K562 (cell line): ENCODE data around the gene ENPP7. TPM values are rescaled to one million over a fixed set of nuclear protein-coding genes. Genes with fewer than 3 reads are reported as not detected.

ENCODE experiments used
- ATAC-seq: fragments of 200-7000 bp; cut with Tn5 transposase; 3 replicates; pipeline ENCODE4 v1.9.1; 2020; ENCODE audit warnings: moderate library complexity
- BruUV-seq: library from RNA; stranded (reverse); fragments of 400-500 nt; replicated peaks from 2 replicates; lab custom pipeline; 2021; lab: Mats Ljungman, UMichigan
- CTCF ChIA-PET: fragments of 300-600 bp; formaldehyde crosslinking; extraction: SDS; loops from one replicate; lab custom pipeline; 2021; ENCODE audit warnings: low intra/inter-chr PET ratio; lab: Yijun Ruan, JAX
- POLR2A ChIA-PET: fragments of 300-600, 350-650 bp; sonication (Branson Sonifier 250); formaldehyde crosslinking; extraction: SDS; loops from one replicate; lab custom pipeline; 2021; ENCODE audit warnings: antibody characterized with exemption, inconsistent platforms; lab: Yijun Ruan, JAX
- DNase-seq, 4 experiments: peaks; one replicate each; pipeline versions ENCODE4 v3.0.0 to v3.0.0-alpha.2; 2011 to 2018; ENCODE audit warnings: low spot score in 3 of 4, mixed read lengths in 3 of 4; ENCODE audit errors: extremely low read depth in 1 of 4
- FAIRE-seq: peaks from 2 replicates; lab custom pipeline; 2011; peaks lifted over from hg19 to GRCh38; lab: Jason Lieb, UNC
- H2AFZ ChIP-seq: 2 replicates; pipeline ENCODE4 v1.6.0; 2011; ENCODE audit warnings: low read depth, low read length, control low read depth, inconsistent platforms
- H3K27ac ChIP-seq: fragments of 200-600 bp; 3 replicates; pipeline ENCODE4 v1.8.0; 2011; ENCODE audit warnings: low read depth, mild to moderate bottlenecking, control low read depth, inconsistent platforms, low read length, moderate library complexity, mixed read lengths; ENCODE audit errors: extremely low read depth
- H3K27me3 ChIP-seq, 2 experiments: fragments of 300-600 bp in 1 of 2; 2 replicates in 1 of 2; 3 replicates in 1 of 2; pipeline versions ENCODE4 v1.6.0 to v1.8.0; 2011; ENCODE audit warnings: inconsistent platforms in 2 of 2, low read length in 2 of 2, mild to moderate bottlenecking in 1 of 2, mixed read lengths in 1 of 2, moderate library complexity in 1 of 2; ENCODE audit not compliant: control insufficient read depth in 2 of 2, insufficient read depth in 2 of 2
- H3K36me3 ChIP-seq: fragments of 300-600 bp; 3 replicates; pipeline ENCODE4 v1.8.0; 2011; ENCODE audit warnings: mild to moderate bottlenecking, low read length, inconsistent platforms; ENCODE audit not compliant: control insufficient read depth, insufficient read depth
- H3K4me1 ChIP-seq, 2 experiments: fragments of 200-600 bp in 1 of 2; replicated peaks in 1 of 2; 2 replicates in 1 of 2; 3 replicates in 1 of 2; pipeline versions ENCODE4 v1.5.1 to v1.8.0; 2011; ENCODE audit warnings: inconsistent platforms in 2 of 2, low read length in 2 of 2, mild to moderate bottlenecking in 1 of 2, mixed read lengths in 1 of 2, moderate library complexity in 1 of 2; ENCODE audit not compliant: control insufficient read depth in 2 of 2, insufficient read depth in 2 of 2
- H3K4me2 ChIP-seq: 2 replicates; pipeline ENCODE4 v1.6.1; 2011; ENCODE audit warnings: low read length, control low read depth, inconsistent platforms, mixed read lengths; ENCODE audit not compliant: insufficient read depth
- H3K4me3 ChIP-seq: fragments of 200-600 bp; sonication (generic), shearing (Covaris generic); 2 replicates; pipeline ENCODE4 v1.5.1; 2016; ENCODE audit warnings: control low read depth, inconsistent platforms
- H3K79me2 ChIP-seq: fragments of 200-600 bp; 3 replicates; pipeline ENCODE4 v1.8.0; 2011; ENCODE audit warnings: low read length, inconsistent platforms; ENCODE audit not compliant: control insufficient read depth, insufficient read depth
- H3K9ac ChIP-seq, 2 experiments: 2 replicates each; pipeline versions ENCODE4 v1.6.0 to v1.6.1; 2011; ENCODE audit warnings: low read depth in 2 of 2, low read length in 2 of 2, control low read depth in 1 of 2, inconsistent platforms in 1 of 2, mild to moderate bottlenecking in 1 of 2, mixed read lengths in 1 of 2; ENCODE audit not compliant: insufficient read depth in 1 of 2
- H3K9me1 ChIP-seq: one replicate; pipeline ENCODE4 v1.6.0; 2011; ENCODE audit warnings: inconsistent platforms, mild to moderate bottlenecking, low read length, moderate library complexity; ENCODE audit not compliant: control insufficient read depth, insufficient read depth
- H3K9me3 ChIP-seq: replicated peaks from 2 replicates; pipeline ENCODE4 v1.5.1; 2011; ENCODE audit warnings: low read depth, low read length, inconsistent platforms; ENCODE audit not compliant: control insufficient read depth, insufficient read depth
- H4K20me1 ChIP-seq: replicated peaks from 2 replicates; pipeline ENCODE4 v1.6.1; 2011; ENCODE audit warnings: low read length, inconsistent platforms, mixed read lengths; ENCODE audit not compliant: control insufficient read depth, insufficient read depth
- ARID3A ChIP-seq: IDR thresholded peaks from 2 replicates; pipeline ENCODE4 v1.6.1; 2012; ENCODE audit warnings: low read depth, low read length, improper control_type of control experiment, borderline replicate concordance
- BRD9 ChIP-seq: fragments of 450-650 bp; IDR thresholded peaks from 2 replicates; pipeline ENCODE4 v1.6.1; 2018; ENCODE audit warnings: low read depth; ENCODE audit not compliant: partially characterized antibody
- CHD4 ChIP-seq: fragments of 200-600 bp; sonication (generic); IDR thresholded peaks from 3 replicates; pipeline ENCODE4 v1.6.1; 2012; ENCODE audit warnings: low read depth, mild to moderate bottlenecking, mixed read lengths, low read length, inconsistent platforms; ENCODE audit not compliant: insufficient read depth, insufficient replicate concordance, poor library complexity, severe bottlenecking
- E2F4 ChIP-seq: sonication (generic); formaldehyde crosslinking; IDR thresholded peaks from 2 replicates; pipeline ENCODE4 v1.8.0; 2022; ENCODE audit warnings: mild to moderate bottlenecking, low read depth, missing genetic modification reagents
- E2F5 ChIP-seq: sonication (generic); formaldehyde crosslinking; IDR thresholded peaks from 2 replicates; pipeline ENCODE4 v1.8.0; 2022; ENCODE audit warnings: mild to moderate bottlenecking, missing genetic modification reagents
- HMGXB4 ChIP-seq: sonication (generic); formaldehyde crosslinking; IDR thresholded peaks from 2 replicates; pipeline ENCODE4 v1.8.1; 2023; ENCODE audit warnings: mild to moderate bottlenecking, missing genetic modification reagents
- HNRNPLL ChIP-seq: fragments of 200-400 bp; formaldehyde crosslinking; IDR thresholded peaks from 2 replicates; pipeline ENCODE4 v1.6.1; 2017; ENCODE audit warnings: low read length, low read depth, mild to moderate bottlenecking; ENCODE audit not compliant: poor library complexity, severe bottlenecking
- ILF3 ChIP-seq: fragments of 450-650 bp; IDR thresholded peaks from 2 replicates; pipeline ENCODE4 v1.6.1; 2018; ENCODE audit warnings: antibody characterized with exemption, mild to moderate bottlenecking, moderate library complexity, borderline replicate concordance
- MAX ChIP-seq: sonication (generic); formaldehyde crosslinking; IDR thresholded peaks from 2 replicates; pipeline ENCODE4 v1.9.0; 2022; ENCODE audit warnings: mild to moderate bottlenecking, missing genetic modification reagents
- PHB2 ChIP-seq: fragments of 450-650 bp; IDR thresholded peaks from 2 replicates; pipeline ENCODE4 v1.6.1; 2017; ENCODE audit warnings: low read depth
- PKNOX1 ChIP-seq: fragments of 450-650 bp; IDR thresholded peaks from 2 replicates; pipeline ENCODE4 v1.6.1; 2016
- RFX1 ChIP-seq: fragments of 450-650 bp; IDR thresholded peaks from 2 replicates; pipeline ENCODE4 v1.6.1; 2016; ENCODE audit warnings: mild to moderate bottlenecking, moderate library complexity
- SETDB1 ChIP-seq: IDR thresholded peaks from one replicate; pipeline ENCODE4 v1.6.1; 2012; ENCODE audit warnings: low read length, control low read depth, inconsistent platforms
- SNIP1 ChIP-seq: fragments of 450-650 bp; IDR thresholded peaks from 2 replicates; pipeline ENCODE4 v1.7.1; 2017; ENCODE audit warnings: low read depth, mild to moderate bottlenecking
- STAT5B ChIP-seq: fragments of 250-450 bp; sonication (Bioruptor Pico); IDR thresholded peaks from 2 replicates; pipeline ENCODE4 v1.8.0; 2021; ENCODE audit warnings: mild to moderate bottlenecking, inconsistent platforms
- THRAP3 ChIP-seq: fragments of 450-650 bp; IDR thresholded peaks from 2 replicates; pipeline ENCODE4 v1.6.1; 2016; ENCODE audit warnings: mild to moderate bottlenecking, inconsistent platforms, borderline replicate concordance
- ZNF316 ChIP-seq: fragments of 450-650 bp; IDR thresholded peaks from 2 replicates; pipeline ENCODE4 v1.6.1; 2016
- WGBS: fragments of 100-300 bp; shearing (Covaris generic); methylation state at CpG from one replicate; pipeline ENCODE4 v1.1.6; 2016; ENCODE audit warnings: low coverage, mixed read lengths; ENCODE audit not compliant: insufficient coverage; ENCODE audit errors: missing lambda C conversion rate; 5-methylcytosine and 5-hydroxymethylcytosine counted together
- in situ Hi-C: fragments of 300-500 bp; cut with MboI; formaldehyde crosslinking; loops from 4 replicates; pipeline ENCODE4 v1.15.0; 2018; ENCODE audit warnings: inconsistent platforms, mixed read lengths
- intact Hi-C: fragments of 100-400 bp; cut with micrococcal nuclease; formaldehyde crosslinking; loops from 2 replicates; pipeline ENCODE4 v1.14.2; 2022
- polyA plus RNA-seq, 8 experiments: library from polyadenylated mRNA; depleted of rRNA in 4 of 8; stranded (reverse) in 5 of 8; unstranded in 3 of 8; fragments of >200 nt; fragmentation: Nextera tagmentation in 2 of 8; fragmentation: Illumina TruSeq in 1 of 8; extraction: Ambion mirVana in 2 of 8; extraction: Trizol in 1 of 8; gene quantifications; 2 replicates each; pipeline versions ENCODE4 v1.2.1 to v1.2.3, GENCODE V29; 2011 to 2014; ENCODE audit warnings: inconsistent platforms in 1 of 8, missing spikeins in 1 of 8
- total RNA-seq, 7 experiments: library from RNA; depleted of rRNA in 6 of 7; stranded (reverse); fragments of >200 nt in 6 of 7; fragmentation: Illumina TruSeq in 2 of 7; extraction: Trizol in 2 of 7; gene quantifications; 2 replicates each; pipeline versions ENCODE4 v1.2.1 to v1.2.3, GENCODE V29; 2011 to 2021; ENCODE audit warnings: low replicate concordance in 1 of 7

Gene ENPP7
- total and polyA plus RNA-seq, 9 of the 15 experiments (the other 6 are each of a cell fraction or from before 2014, with no cell fraction given) = not detected

- in situ Hi-C loops (no loop called here), intact Hi-C loops (no loop called here)
- Histone ChIP-seq H4K20me1 (no peaks in the 10 kb centered on the region), H3K79me2 (no peaks in the 10 kb centered on the region), H3K27me3 (peaks cover 0 to under 1% of the 10 kb centered on the region in 2 experiments; a peak in 2 of 5 replicates), H3K9ac (no peak overlapping the region), H2AFZ (no peak overlapping the region), H3K27ac (no peak overlapping the region), H3K9me3 (no peaks in the 10 kb centered on the region), H3K4me3 (no peak overlapping the region), H3K9me1 (no peaks in the 10 kb centered on the region), H3K36me3 (no peaks in the 10 kb centered on the region), H3K4me1 (peaks cover 4 to 32% of the 10 kb centered on the region in 2 experiments; a peak in 3 of 5 replicates), H3K4me2 (no peak overlapping the region)
- 46% methylated on average over 6 of the region's 12 CpGs for WGBS
- DNase-seq (no peak), ATAC-seq (no peak), FAIRE-seq (no peak)
- ChIA-PET CTCF (no interaction called here), POLR2A (interaction anchor here (0.6 kb wide), 1 partner anchor 107 kb away, joined by 3 read pairs; no protein-coding TSS in a partner anchor)
- no TSS peak for BruUV-seq
- no peak for TF ChIP-seq CHD4
- TF ChIP-seq ZNF316 = no peak
- no peak for TF ChIP-seq HMGXB4 (CRISPR knock-in tag)
- TF ChIP-seq E2F4 (CRISPR knock-in tag) = no peak
- TF ChIP-seq E2F5 (CRISPR knock-in tag) = no peak
- no peak for TF ChIP-seq SNIP1
- TF ChIP-seq THRAP3 = no peak
- no peak for TF ChIP-seq MAX (CRISPR knock-in tag)
- TF ChIP-seq ILF3 = no peak
- no peak for TF ChIP-seq HNRNPLL
- TF ChIP-seq SETDB1 = no peak
- no peak for TF ChIP-seq STAT5B
- no peak for TF ChIP-seq BRD9
- TF ChIP-seq PHB2 = no peak
- no peak for TF ChIP-seq ARID3A
- TF ChIP-seq RFX1 = no peak
- TF ChIP-seq PKNOX1 = no peak
These were observed 982 bp upstream of the ENPP7 start for GRCh38 chr17:79729761-79730160.
